ENCODE measurements around the gene HECW1. TPM values are rescaled to one million over a fixed set of nuclear protein-coding genes. Genes with fewer than 3 reads are reported as not detected.

Gene HECW1
- total and polyA plus RNA-seq, 10 of the 15 experiments (the other 5 are each of a cell fraction or from before 2014, with no cell fraction given), result under 0.01 to 0.31 (median 0.04) TPM; not detected in 3

DNA sequence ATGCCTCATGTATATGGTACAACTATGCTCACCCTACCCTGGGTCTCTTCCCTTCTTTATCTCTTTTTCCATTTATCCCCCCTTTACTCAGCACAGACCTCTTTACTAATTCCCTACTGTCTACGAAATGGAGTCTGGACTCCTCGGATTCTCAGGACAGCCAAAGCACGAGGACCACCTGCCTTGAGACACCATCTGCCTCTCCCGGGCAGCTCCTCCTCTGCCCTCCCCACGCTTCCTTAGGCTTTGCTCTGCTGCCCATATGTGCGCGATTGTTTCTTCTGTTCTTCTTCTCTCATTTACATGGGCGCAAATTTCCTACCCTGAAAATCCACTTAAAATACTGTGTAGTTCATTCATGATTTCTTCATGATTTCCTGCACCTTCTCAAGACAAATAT is 407.8 kb downstream of the HECW1 start (continued):
- TF ChIP-seq TCF7 (IDR thresholded peaks at IDR 0.05; ENCODE audit: borderline replicate concordance) (no peak), EZH2 (IDR thresholded peaks at IDR 0.05; ENCODE audit: borderline replicate concordance, control insufficient read depth, low read depth, low read length) (no peak), HCFC1 (IDR thresholded peaks at IDR 0.05; ENCODE audit: low read length) (no peak), NFYB (IDR thresholded peaks at IDR 0.05; ENCODE audit: insufficient read depth, low read depth, low read length) (no peak), RUNX3 (IDR thresholded peaks at IDR 0.05; ENCODE audit: low read length) (no peak), PAX5 (IDR thresholded peaks at IDR 0.05; ENCODE audit: borderline replicate concordance, low read depth, low read length) (no peak), RB1 (IDR thresholded peaks at IDR 0.05; ENCODE audit: borderline replicate concordance) (no peak), NFXL1 (IDR thresholded peaks at IDR 0.05; ENCODE audit: borderline replicate concordance) (no peak), CREM (IDR thresholded peaks at IDR 0.05; ENCODE audit: low read depth) (no peak), ASH2L (IDR thresholded peaks at IDR 0.05; ENCODE audit: borderline replicate concordance, low read depth) (no peak), MYB (IDR thresholded peaks at IDR 0.05; ENCODE audit: borderline replicate concordance, low read depth, low read length) (no peak)

DNA sequence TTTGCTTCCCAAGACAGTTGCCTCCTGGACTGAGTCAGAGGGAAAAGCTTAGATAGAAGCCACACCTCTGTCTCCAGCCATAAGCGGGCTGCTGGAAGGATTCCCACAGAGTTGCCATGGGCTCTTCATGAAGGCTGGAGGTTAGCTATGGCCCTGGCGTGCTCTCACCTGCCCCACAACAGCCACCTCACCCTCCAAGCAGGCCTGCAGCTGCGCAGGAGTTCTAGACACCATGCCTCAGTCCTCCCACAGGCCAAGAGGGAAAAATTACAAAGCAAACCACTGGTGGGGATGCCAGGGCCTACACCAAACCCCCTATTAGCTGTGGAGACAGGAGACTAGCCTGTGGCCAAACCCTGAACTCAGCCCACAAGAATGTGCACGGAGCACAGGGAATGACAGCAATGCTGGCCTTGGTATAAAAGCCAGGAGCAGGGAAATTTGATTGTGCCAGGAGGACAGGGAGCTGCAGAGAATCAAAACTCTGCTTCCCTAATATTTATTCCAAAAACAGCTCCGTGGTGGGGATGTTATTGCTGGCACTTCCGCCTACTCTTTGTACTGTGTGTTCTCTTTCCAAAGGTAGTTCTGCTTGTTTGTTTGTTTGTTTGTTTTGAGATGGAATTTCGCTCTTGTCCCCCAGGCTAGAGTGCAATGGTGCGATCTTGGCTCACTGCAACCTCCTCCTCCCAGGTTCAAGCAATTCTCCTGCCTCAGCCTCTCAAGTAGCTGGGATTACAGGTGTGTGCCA is 410.1 kb downstream of the HECW1 start:
- WGBS (ENCODE audit: insufficient coverage, insufficient replicate concordance, low lambda C conversion rate, missing lambda C conversion rate), result 64% methylated on average over 8 of the region's 8 CpGs
- ChIA-PET POLR2A (no interaction called here), RAD21 (ENCODE audit: unreplicated experiment) (no interaction called here), SMC1A (ENCODE audit: uncharacterized antibody, unreplicated experiment) (interaction anchor here (1.2 kb wide), 1 partner anchor 17 kb away, joined by 3 read pairs; no protein-coding TSS in a partner anchor), CTCF (no interaction called here)
- DNase-seq (ENCODE audit: low read depth, low spot score), result no peak
- Histone ChIP-seq H3K36me3 (ENCODE audit: control insufficient read depth in 2 of 2, insufficient read depth in 2 of 2, low read length in 1 of 2) (no peaks in the 10 kb centered on the region), H3K4me2 (ENCODE audit: control insufficient read depth, insufficient read depth) (no peak overlapping the region), H3K79me2 (ENCODE audit: control insufficient read depth, insufficient read depth, low read length) (no peaks in the 10 kb centered on the region), H3K9me3 (replicated peaks; ENCODE audit: control insufficient read depth, insufficient read depth, low read length) (no peaks in the 10 kb centered on the region), H3K9ac (ENCODE audit: control insufficient read depth, insufficient read depth, low read length) (no peak overlapping the region), H4K20me1 (ENCODE audit: control insufficient read depth, insufficient read depth) (no peaks in the 10 kb centered on the region), H3K4me3 (no peak overlapping the region), H2AFZ (ENCODE audit: control insufficient read depth, low read depth, low read length) (no peak overlapping the region), H3K27me3 (replicated peaks in 1 of 2; ENCODE audit: control insufficient read depth in 2 of 2, insufficient read depth in 2 of 2, low read length in 1 of 2) (no peaks in the 10 kb centered on the region), H3K27ac (ENCODE audit: control insufficient read depth, insufficient read depth) (no peak overlapping the region), H3K4me1 (ENCODE audit: control insufficient read depth, insufficient read depth, low read length) (no peaks in the 10 kb centered on the region; the same call in 1 of the 2 replicates)
- intact Hi-C loops (cut with micrococcal nuclease; ENCODE audit: unreplicated experiment) (no loop called here), in situ Hi-C loops (cut with MboI) (no loop called here)
- no TSS peak for BruUV-seq (replicated peaks)
- no peak for FAIRE-seq
- ATAC-seq, result no peak
- TF ChIP-seq E4F1 (IDR thresholded peaks at IDR 0.05; ENCODE audit: borderline replicate concordance, partially characterized antibody), result no peak
- no peak for TF ChIP-seq ZNF24 (IDR thresholded peaks at IDR 0.05)
- no peak for TF ChIP-seq CBX3 (IDR thresholded peaks at IDR 0.05; ENCODE audit: borderline replicate concordance, low read depth)
- no peak for TF ChIP-seq GABPA (IDR thresholded peaks at IDR 0.05; ENCODE audit: low read depth)
- no peak for TF ChIP-seq FOXK2 (IDR thresholded peaks at IDR 0.05)
- no peak for TF ChIP-seq SUZ12 (IDR thresholded peaks at IDR 0.05; ENCODE audit: unreplicated experiment)
- TF ChIP-seq ZBED1 (IDR thresholded peaks at IDR 0.05; ENCODE audit: borderline replicate concordance), result no peak
- TF ChIP-seq IRF5 (IDR thresholded peaks at IDR 0.05; ENCODE audit: borderline replicate concordance), result no peak
- TF ChIP-seq ATF7 (IDR thresholded peaks at IDR 0.05; ENCODE audit: low read depth), result no peak
- no peak for TF ChIP-seq SP1 (IDR thresholded peaks at IDR 0.05; ENCODE audit: low read depth, low read length)
- TF ChIP-seq CBX5 (IDR thresholded peaks at IDR 0.05; ENCODE audit: low read depth), result no peak
- TF ChIP-seq RBBP5 (conservative IDR thresholded peaks at IDR 0.05), result no peak
- no peak for TF ChIP-seq MYB (IDR thresholded peaks at IDR 0.05; ENCODE audit: borderline replicate concordance, low read depth, low read length)

Data from GM12878 (cell line).